ENCODE measurements around the gene CDCA7L. TPM values are rescaled to one million over a fixed set of nuclear protein-coding genes. Genes with fewer than 3 reads are reported as not detected.

The CDCA7L gene
- total and polyA plus RNA-seq, 2 of the 4 experiments (the other 2 are of a cell fraction): 20.4 to 35.0 TPM

GRCh38 chr7:21883069-21883468 is 62.6 kb downstream of the CDCA7L start:
- Histone ChIP-seq H3K4ac (ENCODE audit: low read depth, low read length) (no peak overlapping the region), H3K9ac (ENCODE audit: low read depth, low read length) (no peak overlapping the region), H2AFZ (replicated peaks; ENCODE audit: low read length, poor library complexity) (no peak overlapping the region), H2AK5ac (ENCODE audit: low read depth, low read length) (no peak overlapping the region), H4K8ac (ENCODE audit: low read depth in 2 of 2, low read length in 2 of 2) (no peak overlapping the region), H2BK15ac (ENCODE audit: low read depth, low read length) (no peak overlapping the region), H3K9me1 (ENCODE audit: insufficient read depth, low read length) (no peaks in the 10 kb centered on the region), H3K4me2 (ENCODE audit: low read depth, low read length) (no peak overlapping the region), H3K18ac (ENCODE audit: low read depth, low read length) (no peak overlapping the region), H4K5ac (ENCODE audit: low read depth, low read length) (no peak overlapping the region), H4K20me1 (ENCODE audit: insufficient read depth, low read length) (no peaks in the 10 kb centered on the region), H3K27me3 (ENCODE audit: control insufficient read depth, insufficient read depth, low read length) (no peaks in the 10 kb centered on the region), H3K56ac (ENCODE audit: extremely low read depth, insufficient read depth, low read length) (no peak overlapping the region), H3K27ac (ENCODE audit: insufficient read depth, low read length) (no peak overlapping the region), H3K23ac (ENCODE audit: low read depth, low read length) (no peak overlapping the region), H3K14ac (replicated peaks; ENCODE audit: low read depth, low read length) (no peak overlapping the region), H3K4me1 (ENCODE audit: control insufficient read depth, insufficient read depth, low read length) (no peaks in the 10 kb centered on the region), H3K4me3 (ENCODE audit: insufficient read depth, low read depth, low read length) (no peak overlapping the region), H2BK5ac (ENCODE audit: low read depth, low read length, poor library complexity, severe bottlenecking) (no peak overlapping the region), H2BK120ac (ENCODE audit: low read depth, low read length) (no peak overlapping the region), H3K79me1 (ENCODE audit: low read depth in 1 of 2, low read length in 2 of 2) (no peaks in the 10 kb centered on the region), H2AK9ac (replicated peaks; ENCODE audit: low read depth, low read length, poor library complexity) (no peak overlapping the region), H4K91ac (ENCODE audit: insufficient read depth, low read depth, low read length) (no peak overlapping the region), H3K36me3 (ENCODE audit: control insufficient read depth, insufficient read depth, low read length) (no peaks in the 10 kb centered on the region), H3K9me3 (ENCODE audit: control insufficient read depth, insufficient read depth, low read length) (no peaks in the 10 kb centered on the region), H2BK20ac (ENCODE audit: low read depth, low read length) (no peak overlapping the region)
- DNase-seq (no peak), ATAC-seq (ENCODE audit: low read depth) (no peak)
- no CpG with 5 or more reads among the region's 3 CpGs for WGBS, 2 experiments (ENCODE audit: extremely low coverage in 2 of 2, insufficient read length in 1 of 2)
- no TSS peak for BruUV-seq (replicated peaks)
- dilution Hi-C loops (cut with HindIII; ENCODE audit: low sequenced_read_pairs, unreplicated experiment): no loop called here
- POLR2A ChIA-PET (ENCODE audit: unreplicated experiment): no interaction called here
- CTCF ChIA-PET: interaction anchor here (1.3 kb wide), 1 partner anchor 13 kb away, joined by 3 read pairs; no protein-coding TSS in a partner anchor
- in situ Hi-C loops (cut with MboI; ENCODE audit: low sequenced_read_pairs): no loop called here
- intact Hi-C loops (cut with micrococcal nuclease): no loop called here
- TF ChIP-seq RAD21 (IDR thresholded peaks at IDR 0.05; ENCODE audit: low read length): no peak
- TF ChIP-seq CEBPB (IDR thresholded peaks at IDR 0.05; ENCODE audit: low read depth, low read length): no peak
- no peak for TF ChIP-seq CHD1 (IDR thresholded peaks at IDR 0.05; ENCODE audit: low read depth, low read length)
- no peak for TF ChIP-seq MAZ (IDR thresholded peaks at IDR 0.05; ENCODE audit: borderline replicate concordance, low read depth, low read length)
- no peak for TF ChIP-seq RFX5 (IDR thresholded peaks at IDR 0.05; ENCODE audit: low read depth, low read length)
- no peak for TF ChIP-seq SMC3 (IDR thresholded peaks at IDR 0.05; ENCODE audit: low read depth, low read length)
- no peak for TF ChIP-seq FOS (IDR thresholded peaks at IDR 0.05; ENCODE audit: low read depth, low read length)
- TF ChIP-seq RCOR1 (IDR thresholded peaks at IDR 0.05; ENCODE audit: insufficient replicate concordance, low read length): no peak
- no peak for TF ChIP-seq NFE2L2 (IDR thresholded peaks at IDR 0.05; ENCODE audit: low read depth, low read length)
- TF ChIP-seq, protein P1, sequence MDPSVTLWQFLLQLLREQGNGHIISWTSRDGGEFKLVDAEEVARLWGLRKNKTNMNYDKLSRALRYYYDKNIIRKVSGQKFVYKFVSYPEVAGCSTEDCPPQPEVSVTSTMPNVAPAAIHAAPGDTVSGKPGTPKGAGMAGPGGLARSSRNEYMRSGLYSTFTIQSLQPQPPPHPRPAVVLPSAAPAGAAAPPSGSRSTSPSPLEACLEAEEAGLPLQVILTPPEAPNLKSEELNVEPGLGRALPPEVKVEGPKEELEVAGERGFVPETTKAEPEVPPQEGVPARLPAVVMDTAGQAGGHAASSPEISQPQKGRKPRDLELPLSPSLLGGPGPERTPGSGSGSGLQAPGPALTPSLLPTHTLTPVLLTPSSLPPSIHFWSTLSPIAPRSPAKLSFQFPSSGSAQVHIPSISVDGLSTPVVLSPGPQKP (IDR thresholded peaks at IDR 0.05; ENCODE audit: borderline replicate concordance, low read depth, low read length): no peak
- no peak for TF ChIP-seq USF2 (IDR thresholded peaks at IDR 0.05; ENCODE audit: low read depth, low read length)
- TF ChIP-seq CTCF (conservative IDR thresholded peaks at IDR 0.05; ENCODE audit: low read depth, low read length): no peak
- no peak for TF ChIP-seq POLR2A (IDR thresholded peaks at IDR 0.05; ENCODE audit: low read depth, low read length)
